ENCODE data around the gene SLC44A5. TPM values are rescaled to one million over a fixed set of nuclear protein-coding genes. Genes with fewer than 3 reads are reported as not detected.
A peak's percentile ranks its signal among the peaks of the same experiment; 100 is the strongest.

The SLC44A5 gene
- total RNA-seq, 1 experiment from 2014 or later = 0.80 TPM

DNA sequence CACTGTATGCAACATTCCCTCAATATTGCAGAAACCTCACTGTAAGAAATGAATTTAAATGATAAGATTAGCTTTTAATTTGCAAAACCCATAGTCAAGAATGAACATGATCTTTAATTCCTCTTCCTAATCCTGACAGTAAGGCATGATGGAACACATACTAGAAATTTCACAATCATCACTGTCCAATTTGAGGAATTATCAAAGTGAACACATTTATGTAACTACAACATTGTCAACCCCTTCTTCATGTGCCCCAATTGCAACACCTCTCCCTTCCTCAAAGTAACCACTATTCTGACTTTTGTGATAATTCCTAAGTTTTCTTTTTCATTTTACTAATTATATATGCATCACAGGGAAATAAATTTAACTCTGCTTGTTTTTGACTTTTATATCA is 373.6 kb downstream of the SLC44A5 start:
- Histone ChIP-seq H3K36me3 (ENCODE audit: insufficient read depth, low read length, poor library complexity, severe bottlenecking) (no peaks in the 10 kb centered on the region), H3K9me3 (ENCODE audit: low read depth, low read length, poor library complexity, severe bottlenecking) (no peaks in the 10 kb centered on the region), H3K27me3 (replicated peaks; ENCODE audit: insufficient read depth, low read depth, low read length, poor library complexity) (peaks cover 2% of the 10 kb centered on the region), H3K4me1 (ENCODE audit: insufficient read depth, low read length, poor library complexity, severe bottlenecking) (no peaks in the 10 kb centered on the region), H3K4me3 (ENCODE audit: low read depth, low read length, poor library complexity, severe bottlenecking) (no peak overlapping the region), H3K27ac (ENCODE audit: low read depth, low read length, poor library complexity, severe bottlenecking) (no peak overlapping the region)
- intact Hi-C loops (cut with micrococcal nuclease; ENCODE audit: unreplicated experiment) = loop anchor here (10.0 kb wide), 1 partner anchor 397 kb away; no protein-coding TSS in a partner anchor
- no peak for DNase-seq (ENCODE audit: low spot score)
- ChIA-PET POLR2A (ENCODE audit: low non-redundant PET) (interaction anchor here (0.6 kb wide), 1 partner anchor 430 kb away, joined by 3 read pairs; no protein-coding TSS in a partner anchor), CTCF (no interaction called here)
- BruUV-seq (replicated peaks) = no TSS peak
- TF ChIP-seq EZH2 (IDR thresholded peaks at IDR 0.05; ENCODE audit: borderline replicate concordance, low read depth, low read length, poor library complexity, severe bottlenecking) = no peak
- TF ChIP-seq CTCF (conservative IDR thresholded peaks at IDR 0.05; ENCODE audit: low read depth, low read length) = no peak

DNA sequence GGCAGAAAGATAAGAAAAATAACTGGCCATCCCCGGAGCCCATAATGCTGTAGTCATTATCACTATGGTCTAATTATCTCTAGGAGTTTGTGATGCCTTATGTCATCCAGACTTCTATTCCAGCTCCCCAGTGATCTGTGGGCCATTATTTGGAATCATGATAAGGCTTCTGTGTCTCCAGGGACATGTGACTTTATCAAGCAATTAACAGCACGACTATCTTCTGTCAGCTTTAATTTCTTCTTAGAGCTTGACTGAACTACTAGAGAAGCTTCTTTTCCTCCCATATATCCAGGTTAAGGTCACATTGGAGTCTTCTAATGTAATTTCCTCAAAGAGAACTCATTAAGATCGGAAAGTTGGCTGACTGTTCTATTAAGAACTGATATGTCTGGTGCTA is 376.4 kb downstream of the SLC44A5 start:
- CTCF ChIA-PET = no interaction called here
- DNase-seq (ENCODE audit: low spot score) = no peak

DNA sequence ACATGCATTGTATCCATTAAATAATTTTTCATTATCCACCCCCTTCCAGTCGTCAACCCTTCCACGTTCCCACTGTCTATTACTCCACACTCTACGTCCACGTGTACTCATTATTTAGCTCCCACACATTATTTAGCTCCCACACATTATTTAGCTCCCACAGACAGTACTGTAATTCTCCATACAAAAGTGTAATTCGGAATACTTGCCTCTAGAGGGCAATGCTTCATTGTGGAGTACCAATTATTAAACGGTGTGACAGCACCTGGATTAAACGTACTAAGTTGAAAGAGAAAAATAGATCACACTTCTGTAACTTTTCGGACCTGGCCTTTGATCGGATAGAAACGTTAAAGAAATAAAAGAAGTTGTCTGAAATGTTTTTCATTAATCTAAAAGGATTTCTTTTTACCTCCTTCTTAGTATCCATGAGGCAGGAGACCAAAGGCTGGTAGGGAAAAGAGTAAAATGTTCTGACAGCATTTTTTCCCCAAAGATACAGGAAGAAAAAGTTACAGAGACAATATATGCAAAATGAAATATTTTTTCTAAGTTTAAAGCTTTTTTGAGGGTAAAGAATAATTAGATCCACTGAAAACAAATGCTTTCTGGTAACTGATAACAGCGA is 377.5 kb downstream of the SLC44A5 start:
- Histone ChIP-seq H3K4me3 (ENCODE audit: low read depth, low read length, poor library complexity, severe bottlenecking) (no peak overlapping the region), H3K4me1 (ENCODE audit: insufficient read depth, low read length, poor library complexity, severe bottlenecking) (no peaks in the 10 kb centered on the region), H3K36me3 (ENCODE audit: insufficient read depth, low read length, poor library complexity, severe bottlenecking) (no peaks in the 10 kb centered on the region), H3K27me3 (replicated peaks; ENCODE audit: insufficient read depth, low read depth, low read length, poor library complexity) (peaks cover 2% of the 10 kb centered on the region), H3K27ac (ENCODE audit: low read depth, low read length, poor library complexity, severe bottlenecking) (no peak overlapping the region), H3K9me3 (ENCODE audit: low read depth, low read length, poor library complexity, severe bottlenecking) (no peaks in the 10 kb centered on the region)
- intact Hi-C loops (cut with micrococcal nuclease; ENCODE audit: unreplicated experiment) = loop anchor here (10.0 kb wide), 1 partner anchor 401 kb away; no protein-coding TSS in a partner anchor
- POLR2A ChIA-PET (ENCODE audit: low non-redundant PET) = no interaction called here
- CTCF ChIA-PET = interaction anchor here (0.6 to 1.1 kb wide), 3 partner anchors 15 to 546 kb away, joined by 3 read pairs; no protein-coding TSS in a partner anchor
- DNase-seq (ENCODE audit: low spot score) = peak; percentile 24
- peak; percentile 76 for TF ChIP-seq CTCF (conservative IDR thresholded peaks at IDR 0.05; ENCODE audit: low read depth, low read length)
- TF ChIP-seq EZH2 (IDR thresholded peaks at IDR 0.05; ENCODE audit: borderline replicate concordance, low read depth, low read length, poor library complexity, severe bottlenecking) = no peak
- no TSS peak for BruUV-seq (replicated peaks)

More for the DNA sequence above, 376.4 kb downstream of the SLC44A5 start:
- no peaks in the 10 kb centered on the region for H3K9me3 ChIP-seq (ENCODE audit: low read depth, low read length, poor library complexity, severe bottlenecking)
- POLR2A ChIA-PET (ENCODE audit: low non-redundant PET) = no interaction called here
- BruUV-seq (replicated peaks) = no TSS peak
- no peaks in the 10 kb centered on the region for H3K36me3 ChIP-seq (ENCODE audit: insufficient read depth, low read length, poor library complexity, severe bottlenecking)
- no peaks in the 10 kb centered on the region for H3K4me1 ChIP-seq (ENCODE audit: insufficient read depth, low read length, poor library complexity, severe bottlenecking)
- H3K27ac ChIP-seq (ENCODE audit: low read depth, low read length, poor library complexity, severe bottlenecking) = no peak overlapping the region
- no peak overlapping the region for H3K4me3 ChIP-seq (ENCODE audit: low read depth, low read length, poor library complexity, severe bottlenecking)
- TF ChIP-seq CTCF (conservative IDR thresholded peaks at IDR 0.05; ENCODE audit: low read depth, low read length) = no peak
- no peak for TF ChIP-seq EZH2 (IDR thresholded peaks at IDR 0.05; ENCODE audit: borderline replicate concordance, low read depth, low read length, poor library complexity, severe bottlenecking)
- H3K27me3 ChIP-seq (replicated peaks; ENCODE audit: insufficient read depth, low read depth, low read length, poor library complexity) = peaks cover 2% of the 10 kb centered on the region
- intact Hi-C loops (cut with micrococcal nuclease; ENCODE audit: unreplicated experiment) = loop anchor here (10.0 kb wide), 1 partner anchor 400 kb away; no protein-coding TSS in a partner anchor
